HG02970 (cell line): ENCODE data around the gene SLCO6A1.

ENCODE experiments used
- ATAC-seq: cut with Tn5 transposase; IDR thresholded peaks from one replicate; pipeline ENCODE4 v1.9.1; 2021; ENCODE audit warnings: mild to moderate bottlenecking, moderate library complexity, moderate number of reproducible peaks; ENCODE audit not compliant: unreplicated experiment, low FRiP score

SLCO6A1 gene

DNA sequence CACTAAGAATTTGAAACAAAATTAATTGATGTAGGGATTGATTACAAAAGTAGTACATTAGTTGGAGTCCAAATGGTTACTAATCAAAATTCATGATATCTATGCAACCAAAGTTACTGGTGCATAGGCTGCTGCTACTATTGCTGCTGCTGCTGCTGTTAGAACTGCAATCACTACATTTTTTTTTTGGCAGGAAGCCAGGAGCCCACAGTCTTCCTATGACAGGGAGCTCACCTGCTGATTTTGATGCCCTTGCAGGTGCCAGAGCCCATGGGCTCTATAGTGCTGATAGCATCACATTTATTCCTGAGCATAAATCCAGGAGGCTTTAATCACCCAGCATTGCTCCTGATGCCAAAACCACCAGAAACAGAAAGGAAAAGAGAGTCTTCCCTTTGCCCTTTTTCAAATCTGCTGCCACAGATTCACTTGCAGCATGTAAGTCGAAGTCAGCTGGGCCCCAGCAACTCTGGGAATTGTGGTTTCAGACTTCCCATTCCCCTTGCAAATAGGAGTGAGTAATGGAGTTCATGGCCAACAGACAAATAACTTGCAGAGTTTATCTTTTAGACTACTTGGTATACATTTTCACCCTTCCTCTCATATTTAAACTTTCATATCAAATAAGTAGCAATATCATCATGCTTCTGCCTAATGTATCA, 17.6 kb downstream of the SLCO6A1 start:
- ATAC-seq: no peak

DNA sequence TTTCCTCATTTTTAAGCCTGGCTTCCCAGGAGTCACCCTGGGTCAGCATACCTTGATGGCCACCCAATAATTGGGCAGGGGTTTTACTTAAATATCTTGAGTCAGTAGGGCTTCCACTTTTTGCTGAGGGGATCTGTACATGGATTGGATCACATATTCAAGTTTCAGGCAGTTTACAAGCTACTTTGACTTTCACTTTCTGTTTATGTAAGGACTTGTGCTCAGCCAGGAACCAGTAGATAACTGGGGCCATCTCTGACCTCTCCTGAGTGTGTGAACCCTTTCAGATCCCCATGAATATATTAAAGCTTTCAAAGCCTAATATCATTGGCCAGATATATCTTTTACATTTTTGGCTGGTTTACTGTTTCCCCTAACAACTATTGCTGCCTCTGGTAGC, 45.1 kb downstream of the SLCO6A1 start:
- ATAC-seq: peak; percentile 86

DNA sequence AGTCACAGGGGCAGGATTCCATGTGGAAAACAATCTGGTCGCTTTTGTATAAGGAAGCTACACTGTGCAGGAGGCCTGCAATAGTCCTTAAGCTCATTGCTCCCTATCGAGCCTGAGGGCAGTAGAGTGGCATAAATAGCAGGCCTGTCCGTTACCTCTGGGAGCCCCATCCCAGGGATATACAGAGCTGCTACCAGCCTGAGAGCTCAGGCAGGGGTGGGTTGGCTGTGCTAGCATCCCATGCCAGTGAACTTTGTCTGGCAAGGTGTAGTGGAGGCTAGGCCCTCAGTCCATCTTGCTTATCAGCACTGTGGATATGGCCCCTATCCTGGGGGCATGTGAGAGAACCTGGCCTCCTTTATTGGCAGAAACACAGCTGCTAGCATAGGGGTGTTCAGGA, 47.7 kb downstream of the SLCO6A1 start:
- ATAC-seq: no peak

DNA sequence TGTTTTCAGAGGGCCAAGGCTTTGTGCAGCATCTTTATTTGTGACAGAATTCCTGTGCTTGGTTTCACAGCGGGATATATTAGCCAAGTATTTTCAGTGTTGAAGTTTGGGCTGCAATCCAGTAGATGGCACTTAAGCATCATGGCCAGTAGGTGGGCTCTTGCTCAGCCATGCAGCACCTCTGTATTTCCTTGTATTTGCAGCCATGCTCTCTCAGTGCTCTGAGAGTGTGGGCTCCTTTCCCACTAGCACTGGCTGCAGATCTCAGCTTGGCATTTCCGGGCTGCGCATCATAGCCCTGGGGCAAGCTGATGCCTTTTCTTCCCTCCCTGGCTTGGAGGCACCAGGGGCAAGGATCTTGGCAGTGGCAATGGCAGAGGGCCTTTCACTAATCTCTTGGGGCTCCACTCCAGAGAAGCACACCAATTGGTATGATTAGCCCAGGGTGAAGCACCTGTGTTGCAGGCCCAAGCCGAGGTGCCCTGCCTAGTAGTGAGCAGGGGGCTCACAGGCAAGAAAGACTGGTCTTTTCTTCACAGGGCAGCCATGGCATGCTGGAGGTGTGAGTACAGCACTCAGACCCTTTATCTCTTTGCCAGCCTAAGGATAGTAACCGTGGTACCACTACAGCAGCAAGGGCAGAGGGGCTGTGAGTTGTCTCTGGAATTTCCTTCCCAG, 48.3 kb downstream of the SLCO6A1 start:
- no peak for ATAC-seq

DNA sequence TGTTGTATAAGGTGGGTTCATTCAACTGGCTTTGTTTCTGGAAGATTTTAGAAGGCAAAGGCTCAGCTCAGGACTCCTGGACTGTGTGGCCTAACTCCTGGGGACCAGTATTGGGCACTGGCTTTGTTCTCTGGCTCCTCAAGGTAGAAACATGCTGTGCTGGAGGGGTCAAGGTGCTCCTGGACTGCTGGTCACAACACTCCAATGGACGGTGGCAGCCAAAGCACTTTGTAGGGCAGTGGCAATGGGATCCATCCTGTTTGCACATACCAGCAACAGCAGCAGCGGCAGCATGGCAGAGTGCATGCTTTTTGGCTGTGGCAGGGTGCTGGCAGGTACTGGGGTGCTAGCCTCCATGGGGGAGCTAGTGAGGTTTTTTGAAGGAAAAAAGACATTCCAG, 65.3 kb downstream of the SLCO6A1 start:
- ATAC-seq: no peak

DNA sequence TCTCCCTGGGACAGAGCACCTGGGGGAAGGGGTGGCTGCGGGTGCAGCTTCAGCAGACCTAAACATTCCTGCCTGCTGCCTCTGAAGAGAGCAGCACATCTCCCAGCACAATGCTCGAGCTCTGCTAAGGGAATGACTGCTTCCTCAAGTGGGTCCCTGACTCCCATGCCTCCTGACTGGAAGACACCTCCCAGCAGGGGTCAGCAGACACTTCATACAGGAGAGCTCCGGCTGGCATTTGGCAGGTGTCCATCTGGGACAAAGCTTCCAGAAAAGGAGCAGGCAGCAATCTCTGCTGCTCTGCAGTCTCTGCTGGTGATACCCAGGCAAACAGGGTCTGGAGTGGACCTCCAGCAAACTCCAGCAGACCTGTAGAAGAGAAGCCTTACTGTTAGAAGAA, 77.2 kb downstream of the SLCO6A1 start:
- no peak for ATAC-seq

DNA sequence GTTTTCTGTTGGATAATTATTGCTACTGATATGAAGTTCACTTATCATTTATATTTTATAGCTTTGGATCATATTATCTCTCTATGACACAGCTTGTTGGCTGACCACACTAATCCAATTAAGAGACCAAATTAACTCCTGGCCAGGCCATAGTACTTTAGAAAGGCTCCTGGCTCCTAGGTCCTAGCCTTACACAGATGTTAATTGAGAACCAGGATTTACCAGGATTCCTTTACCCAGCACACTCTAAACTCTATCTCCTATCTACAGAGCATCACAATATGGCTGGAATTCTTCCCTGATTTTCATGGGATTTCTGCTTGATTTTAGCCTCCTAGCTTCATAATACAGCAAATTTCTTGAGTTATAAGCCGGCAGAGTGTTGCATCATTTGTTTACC, 80.3 kb downstream of the SLCO6A1 start:
- ATAC-seq: no peak

DNA sequence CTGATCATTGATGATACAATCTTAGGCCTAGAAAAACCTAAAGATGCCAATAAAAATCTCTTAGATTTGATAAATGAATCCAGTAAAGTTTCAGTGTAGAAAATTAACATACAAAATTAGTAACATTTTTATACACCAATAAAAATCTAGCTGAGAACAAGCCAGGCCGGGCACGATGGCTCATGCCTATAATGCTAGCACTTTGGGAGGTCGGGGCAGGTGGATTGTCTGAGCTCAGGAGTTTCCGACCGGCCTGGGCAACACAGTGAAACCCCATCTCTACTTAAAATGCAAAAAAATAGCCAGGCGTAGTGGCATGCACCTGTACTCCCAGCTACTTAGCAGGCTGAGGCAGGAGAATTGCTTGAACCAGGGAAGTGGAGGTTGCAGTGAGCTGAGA, 84.4 kb downstream of the SLCO6A1 start:
- ATAC-seq: no peak

DNA sequence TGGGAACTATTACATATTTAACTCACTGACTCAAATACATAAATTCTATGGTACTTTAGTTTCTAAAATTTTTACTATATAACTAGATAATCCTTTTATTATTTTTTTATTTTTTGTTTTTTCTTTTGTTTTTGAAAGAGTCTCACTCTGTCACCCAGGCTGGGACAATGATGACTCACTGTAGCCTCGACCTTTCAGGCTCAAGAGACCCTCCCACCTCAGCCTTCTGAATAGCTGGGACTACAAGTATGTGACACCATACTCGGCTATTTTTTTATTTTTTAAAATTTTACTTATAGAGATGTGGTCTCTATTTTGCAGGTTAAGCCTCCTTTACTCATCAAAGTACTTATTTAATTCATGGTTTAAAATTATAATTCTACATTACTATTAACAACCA, 110.6 kb downstream of the SLCO6A1 start:
- no peak for ATAC-seq

DNA sequence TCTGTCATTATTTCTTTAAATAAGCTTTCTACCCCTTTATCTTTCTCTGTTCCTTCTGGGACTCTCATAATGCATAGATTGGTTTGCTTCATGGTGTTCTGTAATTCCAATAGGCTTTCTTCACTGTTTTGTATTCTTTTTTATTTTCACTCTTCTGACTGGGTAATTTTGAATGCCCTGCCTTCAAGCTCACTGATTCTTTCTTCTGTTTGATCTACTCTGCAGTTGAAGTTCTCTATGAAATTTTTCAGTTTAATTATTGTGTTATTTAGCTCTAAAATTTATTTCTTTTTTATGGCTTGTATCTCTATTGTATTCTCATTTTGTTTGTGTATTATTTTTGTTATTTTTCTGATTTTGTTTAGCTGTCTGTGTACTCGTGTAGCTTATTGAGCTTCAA, 113.4 kb downstream of the SLCO6A1 start:
- ATAC-seq: no peak

DNA sequence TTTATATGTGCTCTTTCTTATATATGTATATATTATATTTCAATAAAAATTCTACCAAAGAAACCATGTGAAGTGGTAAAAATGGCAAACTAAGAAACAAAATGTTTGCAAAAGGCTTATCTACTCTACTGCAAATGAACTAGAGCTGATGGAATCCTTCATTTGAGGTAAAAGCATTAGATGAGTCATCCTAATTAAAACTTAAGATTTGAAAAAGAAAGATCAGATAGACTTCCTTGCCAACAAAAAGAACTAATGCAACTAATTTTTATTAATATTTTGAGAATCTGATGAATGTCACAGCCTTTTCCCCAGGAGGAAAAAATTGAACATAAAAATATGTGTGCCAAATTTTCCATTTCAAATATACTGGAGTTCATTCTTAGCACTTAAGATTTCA, 118.6 kb downstream of the SLCO6A1 start:
- ATAC-seq: no peak

DNA sequence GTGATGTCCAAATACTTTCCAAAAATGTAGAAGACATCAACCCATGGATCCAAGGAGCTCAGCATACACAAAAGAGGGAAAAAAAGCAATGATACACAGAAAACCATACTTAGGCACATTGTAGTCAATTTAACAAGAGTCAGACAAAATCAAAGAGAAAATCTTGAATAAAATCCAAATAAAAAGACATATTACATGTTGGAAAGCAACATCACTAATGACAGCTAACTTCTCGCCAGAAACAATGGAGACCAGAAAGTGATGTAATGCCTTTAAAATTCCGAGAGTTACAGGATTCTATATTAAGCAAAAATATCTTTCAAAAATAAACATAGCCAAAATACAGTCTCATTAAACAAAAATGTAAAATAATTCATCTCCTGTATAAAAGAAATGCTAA, 122.9 kb downstream of the SLCO6A1 start:
- no peak for ATAC-seq

DNA sequence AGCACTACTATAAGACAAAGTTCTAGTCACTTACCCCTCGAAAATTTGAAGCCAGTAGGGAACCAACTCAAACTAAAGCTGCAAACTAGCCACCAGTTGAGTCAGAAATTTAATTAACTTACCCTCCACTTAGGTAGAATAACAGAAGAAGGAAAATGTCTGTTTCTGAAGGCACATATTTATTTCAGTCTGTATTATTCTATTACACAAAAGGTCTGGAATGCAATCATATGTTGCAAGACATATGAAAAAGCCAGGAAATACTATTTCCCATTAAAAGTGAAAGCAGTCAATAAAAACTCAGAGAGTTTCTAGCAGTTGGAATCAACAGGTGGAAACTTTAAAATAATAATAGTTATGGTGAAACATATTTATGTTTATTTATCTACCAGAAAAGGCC, 123.5 kb downstream of the SLCO6A1 start:
- ATAC-seq: no peak

DNA sequence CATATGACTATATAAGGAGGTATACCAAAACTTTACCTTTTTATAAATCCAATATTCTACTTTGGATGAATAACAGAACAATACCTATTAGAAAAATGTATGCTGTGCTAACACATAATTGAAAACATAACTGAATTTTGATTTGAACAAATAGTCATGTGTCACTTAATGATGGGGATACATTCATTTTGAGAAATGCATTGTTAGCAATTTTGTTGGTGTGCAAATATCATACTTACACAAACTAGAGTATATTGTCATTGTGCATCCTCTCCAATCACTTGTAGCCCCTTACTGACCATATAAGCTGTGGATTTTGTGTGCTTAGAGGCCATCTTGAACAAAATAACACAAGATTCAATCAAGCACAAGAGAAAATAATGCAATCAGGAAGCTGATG, 130.4 kb downstream of the SLCO6A1 start:
- ATAC-seq: no peak

DNA sequence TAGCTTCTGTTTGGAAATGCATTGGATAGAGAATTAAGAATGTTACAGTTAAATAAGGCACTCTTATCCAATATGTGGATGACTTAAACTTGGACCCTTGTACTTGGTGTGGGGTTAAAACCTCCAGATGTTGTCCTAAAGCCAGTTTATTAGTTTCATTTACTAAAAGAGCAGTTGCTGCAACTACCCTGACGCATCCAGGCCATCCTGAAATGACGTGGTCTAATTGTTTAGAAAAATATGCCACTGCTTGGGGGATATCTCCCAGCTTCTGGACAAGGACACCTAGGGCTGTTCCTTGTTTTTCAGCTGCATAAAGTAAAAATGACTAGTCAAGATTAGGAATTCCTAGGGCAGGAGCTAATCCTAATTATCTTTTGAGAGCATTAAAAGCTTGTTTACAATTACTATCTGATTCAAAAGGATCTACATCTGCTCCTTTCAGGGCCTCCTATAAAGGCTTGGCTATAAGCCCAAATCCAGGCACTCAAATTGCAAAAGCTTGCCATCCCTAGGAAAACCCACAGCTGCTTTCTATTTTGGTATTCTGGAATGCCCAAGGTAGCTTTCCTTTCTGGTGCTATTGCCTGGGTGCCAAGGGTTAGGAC, 157.0 kb downstream of the SLCO6A1 start:
- ATAC-seq: no peak

DNA sequence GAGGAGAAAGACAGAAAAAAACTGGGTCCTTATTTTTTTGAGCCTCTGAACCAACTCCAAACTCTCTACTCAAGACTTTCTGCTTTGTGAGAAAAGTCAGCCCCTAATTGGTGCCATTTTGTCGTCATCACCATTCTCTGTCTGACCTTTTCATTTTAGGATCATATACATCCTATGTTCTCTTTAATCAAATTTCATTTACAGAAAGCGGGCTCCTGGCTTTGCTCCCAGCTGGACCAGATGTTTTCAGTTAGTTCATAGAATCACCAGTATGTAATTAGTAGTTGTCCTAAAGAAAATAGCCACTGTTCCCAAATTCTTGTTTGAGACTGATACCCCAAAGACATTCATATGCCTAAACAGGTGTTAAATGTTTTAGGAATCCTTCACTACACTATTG, 174.1 kb downstream of the SLCO6A1 start:
- ATAC-seq: no peak
